GM19467 (cell line): ENCODE results near the gene RFC4.

Experiments
- ATAC-seq: cut with Tn5 transposase; IDR thresholded peaks from one replicate; pipeline ENCODE4 v1.9.1; 2021; ENCODE audit warnings: mild to moderate bottlenecking, moderate library complexity; ENCODE audit not compliant: unreplicated experiment

The RFC4 gene

GRCh38 chr3:186751480-186751879 lies 54.8 kb downstream of the RFC4 start:
- no peak for ATAC-seq

- no peak for ATAC-seq
Observed at GRCh38 chr3:186750316-186750715, 56.0 kb downstream of the RFC4 start.

- ATAC-seq = no peak
Observed at GRCh38 chr3:186746008-186746407, 60.3 kb downstream of the RFC4 start.

- ATAC-seq = no peak
Observed at GRCh38 chr3:186743666-186744065, 62.6 kb downstream of the RFC4 start.

- no peak for ATAC-seq
Observed at GRCh38 chr3:186742618-186743380, 63.5 kb downstream of the RFC4 start.
